IMR-90 (cell line): ENCODE measurements around the gene LTBP2.

Experiments
- CEBPB ChIP-seq: IDR thresholded peaks from 2 replicates; pipeline ENCODE4 v1.6.1; 2012; ENCODE audit warnings: low read depth, low read length, improper control_type of control experiment
- CHD1 ChIP-seq: IDR thresholded peaks from 2 replicates; pipeline ENCODE4 v1.6.1; 2012; ENCODE audit warnings: low read depth, low read length, improper control_type of control experiment
- MAFK ChIP-seq: IDR thresholded peaks from 2 replicates; pipeline ENCODE4 v1.6.1; 2012; ENCODE audit warnings: low read depth, low read length, improper control_type of control experiment
- MAZ ChIP-seq: IDR thresholded peaks from 2 replicates; pipeline ENCODE4 v1.6.1; 2012; ENCODE audit warnings: low read depth, mild to moderate bottlenecking, low read length, improper control_type of control experiment, moderate library complexity, borderline replicate concordance
- MXI1 ChIP-seq: IDR thresholded peaks from 2 replicates; pipeline ENCODE4 v1.6.1; 2012; ENCODE audit warnings: low read depth, mild to moderate bottlenecking, low read length, moderate library complexity, borderline replicate concordance
- NFE2L2 ChIP-seq: fragments of 150-350 bp; IDR thresholded peaks from 2 replicates; pipeline ENCODE4 v1.6.1; 2016; ENCODE audit warnings: low read depth, mild to moderate bottlenecking, low read length
- POLR2A ChIP-seq: IDR thresholded peaks from 2 replicates; pipeline ENCODE4 v1.6.1; 2012; ENCODE audit warnings: mild to moderate bottlenecking, low read depth, low read length
- RAD21 ChIP-seq: IDR thresholded peaks from 2 replicates; pipeline ENCODE4 v1.6.1; 2012; ENCODE audit warnings: low read length, improper control_type of control experiment
- RCOR1 ChIP-seq: IDR thresholded peaks from 2 replicates; pipeline ENCODE4 v1.6.1; 2012; ENCODE audit warnings: mild to moderate bottlenecking, low read length, improper control_type of control experiment; ENCODE audit not compliant: insufficient replicate concordance
- RFX5 ChIP-seq: IDR thresholded peaks from 2 replicates; pipeline ENCODE4 v1.8.0; 2012; ENCODE audit warnings: low read depth, mild to moderate bottlenecking, low read length, moderate library complexity
- SMC3 ChIP-seq: fragments of 150-350 bp; IDR thresholded peaks from 2 replicates; pipeline ENCODE4 v1.6.1; 2016; ENCODE audit warnings: low read depth, mild to moderate bottlenecking, antibody characterized with exemption, low read length, moderate library complexity
- USF2 ChIP-seq: fragments of 150-350 bp; IDR thresholded peaks from 2 replicates; pipeline ENCODE4 v1.6.1; 2017; ENCODE audit warnings: mild to moderate bottlenecking, antibody characterized with exemption, low read length, low read depth
- TF ChIP-seq, protein P1 (sequence below): conservative IDR thresholded peaks from 2 replicates; pipeline ENCODE4 v1.5.1; 2012; ENCODE audit warnings: mild to moderate bottlenecking, low read depth, low read length, improper control_type of control experiment
- TF ChIP-seq, protein P2 (sequence below): fragments of 150-350 bp; IDR thresholded peaks from 2 replicates; pipeline ENCODE4 v1.6.1; 2016; ENCODE audit warnings: low read depth, mild to moderate bottlenecking, low read length, moderate library complexity, borderline replicate concordance

DNA sequence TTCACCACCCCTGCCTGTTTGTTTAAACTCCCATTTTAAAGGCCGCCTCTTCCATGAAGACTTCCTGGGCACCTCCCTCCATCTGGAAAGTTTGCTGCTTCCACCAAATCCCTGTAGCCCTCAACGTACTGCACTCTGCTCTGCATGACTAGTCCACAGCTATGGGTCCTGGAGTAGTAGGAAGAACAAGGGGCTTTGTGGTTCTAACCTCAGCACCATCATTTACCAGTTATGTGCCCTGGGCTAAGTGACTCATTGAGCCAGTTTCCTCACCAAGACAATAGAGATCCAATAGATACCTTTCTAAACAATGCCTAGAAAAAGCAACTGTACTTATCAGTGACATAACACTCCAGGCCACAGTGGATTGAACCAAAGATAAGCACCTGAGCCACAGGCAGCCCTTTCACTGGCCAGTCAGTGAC lies 8.5 kb upstream of the LTBP2 start:
- no peak; the same call in 1 of the 2 replicates for TF ChIP-seq POLR2A
- TF ChIP-seq, protein P1, sequence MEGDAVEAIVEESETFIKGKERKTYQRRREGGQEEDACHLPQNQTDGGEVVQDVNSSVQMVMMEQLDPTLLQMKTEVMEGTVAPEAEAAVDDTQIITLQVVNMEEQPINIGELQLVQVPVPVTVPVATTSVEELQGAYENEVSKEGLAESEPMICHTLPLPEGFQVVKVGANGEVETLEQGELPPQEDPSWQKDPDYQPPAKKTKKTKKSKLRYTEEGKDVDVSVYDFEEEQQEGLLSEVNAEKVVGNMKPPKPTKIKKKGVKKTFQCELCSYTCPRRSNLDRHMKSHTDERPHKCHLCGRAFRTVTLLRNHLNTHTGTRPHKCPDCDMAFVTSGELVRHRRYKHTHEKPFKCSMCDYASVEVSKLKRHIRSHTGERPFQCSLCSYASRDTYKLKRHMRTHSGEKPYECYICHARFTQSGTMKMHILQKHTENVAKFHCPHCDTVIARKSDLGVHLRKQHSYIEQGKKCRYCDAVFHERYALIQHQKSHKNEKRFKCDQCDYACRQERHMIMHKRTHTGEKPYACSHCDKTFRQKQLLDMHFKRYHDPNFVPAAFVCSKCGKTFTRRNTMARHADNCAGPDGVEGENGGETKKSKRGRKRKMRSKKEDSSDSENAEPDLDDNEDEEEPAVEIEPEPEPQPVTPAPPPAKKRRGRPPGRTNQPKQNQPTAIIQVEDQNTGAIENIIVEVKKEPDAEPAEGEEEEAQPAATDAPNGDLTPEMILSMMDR: no peak
- TF ChIP-seq RCOR1: peak; percentile 37
- TF ChIP-seq USF2: no peak
- TF ChIP-seq MAZ: no peak
- TF ChIP-seq, protein P2, sequence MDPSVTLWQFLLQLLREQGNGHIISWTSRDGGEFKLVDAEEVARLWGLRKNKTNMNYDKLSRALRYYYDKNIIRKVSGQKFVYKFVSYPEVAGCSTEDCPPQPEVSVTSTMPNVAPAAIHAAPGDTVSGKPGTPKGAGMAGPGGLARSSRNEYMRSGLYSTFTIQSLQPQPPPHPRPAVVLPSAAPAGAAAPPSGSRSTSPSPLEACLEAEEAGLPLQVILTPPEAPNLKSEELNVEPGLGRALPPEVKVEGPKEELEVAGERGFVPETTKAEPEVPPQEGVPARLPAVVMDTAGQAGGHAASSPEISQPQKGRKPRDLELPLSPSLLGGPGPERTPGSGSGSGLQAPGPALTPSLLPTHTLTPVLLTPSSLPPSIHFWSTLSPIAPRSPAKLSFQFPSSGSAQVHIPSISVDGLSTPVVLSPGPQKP: no peak
- no peak for TF ChIP-seq MXI1
- no peak for TF ChIP-seq SMC3
- TF ChIP-seq RFX5: no peak
- TF ChIP-seq NFE2L2: no peak
- peak; percentile 74 for TF ChIP-seq CEBPB
- peak; percentile 29; the same call in 1 of the 2 replicates for TF ChIP-seq RAD21
- no peak for TF ChIP-seq CHD1
- TF ChIP-seq MAFK: no peak
